GM12878 (cell line): ENCODE data around the gene DDIT4. TPM values are rescaled to one million over a fixed set of nuclear protein-coding genes. Genes with fewer than 3 reads are reported as not detected.

ENCODE experiments used
- CHD1 ChIP-seq: IDR thresholded peaks from 2 replicates; pipeline ENCODE4 v1.6.1; 2012; ENCODE audit warnings: low read depth, low read length, improper control_type of control experiment
- EP300 ChIP-seq, 2 experiments: fragments of 150-350 bp in 1 of 2; IDR thresholded peaks; 2 replicates each; pipeline ENCODE4 v1.6.1; 2011 to 2012; ENCODE audit warnings: low read depth in 2 of 2, low read length in 2 of 2, borderline replicate concordance in 1 of 2, improper control_type of control experiment in 1 of 2, inconsistent platforms in 1 of 2; ENCODE audit not compliant: control insufficient read depth in 1 of 2
- FOXM1 ChIP-seq: IDR thresholded peaks from 2 replicates; pipeline ENCODE4 v1.6.1; 2012; ENCODE audit warnings: low read depth, mild to moderate bottlenecking, inconsistent platforms, low read length, moderate library complexity
- GABPA ChIP-seq: IDR thresholded peaks from 2 replicates; pipeline ENCODE4 v1.6.1; 2014; ENCODE audit warnings: antibody characterized with exemption, low read depth, mild to moderate bottlenecking, inconsistent platforms
- IKZF2 ChIP-seq, 2 experiments: fragments of 450-650 bp; IDR thresholded peaks; 2 replicates each; pipeline ENCODE4 v1.6.1; 2017; ENCODE audit warnings: mild to moderate bottlenecking in 2 of 2, moderate library complexity in 2 of 2
- KDM1A ChIP-seq: fragments of 200-600 bp; sonication (generic); IDR thresholded peaks from 2 replicates; pipeline ENCODE4 v1.6.1; 2016; ENCODE audit warnings: borderline replicate concordance
- MYB ChIP-seq: fragments of 150-350 bp; IDR thresholded peaks from 2 replicates; pipeline ENCODE4 v1.6.1; 2014; ENCODE audit warnings: mild to moderate bottlenecking, low read depth, low read length, borderline replicate concordance
- NFIC ChIP-seq: IDR thresholded peaks from 2 replicates; pipeline ENCODE4 v1.6.1; 2012; ENCODE audit warnings: low read depth, mild to moderate bottlenecking, inconsistent platforms, low read length, moderate library complexity
- POLR2A ChIP-seq: IDR thresholded peaks from 2 replicates; pipeline ENCODE4 v1.6.1; 2011; ENCODE audit warnings: low read depth, mild to moderate bottlenecking, low read length
- POLR2AphosphoS5 ChIP-seq: IDR thresholded peaks from 2 replicates; pipeline ENCODE4 v1.6.1; 2011; ENCODE audit warnings: mild to moderate bottlenecking, low read length, inconsistent platforms
- SUZ12 ChIP-seq: fragments of 200-600 bp; sonication (generic); IDR thresholded peaks from one replicate; pipeline ENCODE4 v1.6.1; 2018; ENCODE audit warnings: antibody characterized with exemption, mild to moderate bottlenecking; ENCODE audit not compliant: unreplicated experiment
- TARDBP ChIP-seq: IDR thresholded peaks from 2 replicates; pipeline ENCODE4 v1.6.1; 2016; ENCODE audit warnings: borderline replicate concordance
- TCF3 ChIP-seq: IDR thresholded peaks from 2 replicates; pipeline ENCODE4 v1.6.1; 2012; ENCODE audit warnings: low read depth, mild to moderate bottlenecking, low read length, borderline replicate concordance; ENCODE audit not compliant: insufficient read depth
- ZSCAN29 ChIP-seq: fragments of 450-650 bp; IDR thresholded peaks from 2 replicates; pipeline ENCODE4 v1.6.1; 2017; ENCODE audit warnings: mild to moderate bottlenecking, moderate library complexity
- polyA plus RNA-seq, 11 experiments: library from polyadenylated mRNA; depleted of rRNA in 4 of 11; unstranded in 6 of 11; stranded (reverse) in 5 of 11; fragments of >200 nt; fragmentation: Nextera tagmentation in 4 of 11; fragmentation: Illumina TruSeq in 1 of 11; extraction: Ambion mirVana in 4 of 11; extraction: Trizol in 1 of 11; gene quantifications; 1 replicate in 1 of 11; 2 replicates in 10 of 11; pipeline versions ENCODE4 v1.2.1 to v1.2.3, GENCODE V29; 2011 to 2016; ENCODE audit warnings: inconsistent platforms in 2 of 11, missing spikeins in 2 of 11, low read depth in 1 of 11
- total RNA-seq, 4 experiments: library from RNA; depleted of rRNA in 3 of 4; stranded (reverse); fragments of >200 nt in 3 of 4; fragmentation: Illumina TruSeq in 1 of 4; extraction: Trizol in 1 of 4; gene quantifications; 2 replicates each; pipeline versions ENCODE4 v1.2.1 to v1.2.3, GENCODE V29; 2013 to 2021
- TF ChIP-seq, protein P1 (sequence below): fragments of 450-650 bp; formaldehyde crosslinking; IDR thresholded peaks from 2 replicates; pipeline ENCODE4 v1.4.0; 2022; ENCODE audit warnings: mild to moderate bottlenecking, moderate library complexity
- TF ChIP-seq, protein P2 (sequence below): IDR thresholded peaks from 2 replicates; pipeline ENCODE4 v1.6.1; 2011; ENCODE audit warnings: low read depth, low read length, improper control_type of control experiment, borderline replicate concordance
- TF ChIP-seq, protein P3 (sequence below): IDR thresholded peaks from 2 replicates; pipeline ENCODE4 v1.6.1; 2011; ENCODE audit warnings: low read depth, mild to moderate bottlenecking, low read length, moderate library complexity, borderline replicate concordance; ENCODE audit errors: extremely low read depth
- TF ChIP-seq, protein P4 (sequence below): fragments of 450-650 bp; IDR thresholded peaks from 2 replicates; pipeline ENCODE4 v1.6.1; 2016; ENCODE audit warnings: mild to moderate bottlenecking
- TF ChIP-seq, protein P5 (sequence below): IDR thresholded peaks from 2 replicates; pipeline ENCODE4 v1.6.1; 2011; ENCODE audit warnings: borderline replicate concordance, low read depth, mild to moderate bottlenecking, moderate library complexity, mixed read lengths, low read length; ENCODE audit not compliant: insufficient read depth; ENCODE audit errors: extremely low read length
- TF ChIP-seq, protein P6 (sequence below), 3 experiments: IDR thresholded peaks in 2 of 3; conservative IDR thresholded peaks in 1 of 3; 2 replicates each; pipeline ENCODE4 v1.5.1; 2011; ENCODE audit warnings: low read depth in 3 of 3, low read length in 3 of 3, mild to moderate bottlenecking in 3 of 3, control low read depth in 2 of 3, moderate library complexity in 2 of 3, inconsistent platforms in 1 of 3, mixed read lengths in 1 of 3; ENCODE audit not compliant: control insufficient read depth in 2 of 3, insufficient read depth in 1 of 3; ENCODE audit errors: extremely low read depth in 1 of 3

Gene DDIT4
- total and polyA plus RNA-seq, 10 of the 15 experiments (the other 5 are each of a cell fraction or from before 2014, with no cell fraction given), result 2.1 to 277 (median 183) TPM

DNA sequence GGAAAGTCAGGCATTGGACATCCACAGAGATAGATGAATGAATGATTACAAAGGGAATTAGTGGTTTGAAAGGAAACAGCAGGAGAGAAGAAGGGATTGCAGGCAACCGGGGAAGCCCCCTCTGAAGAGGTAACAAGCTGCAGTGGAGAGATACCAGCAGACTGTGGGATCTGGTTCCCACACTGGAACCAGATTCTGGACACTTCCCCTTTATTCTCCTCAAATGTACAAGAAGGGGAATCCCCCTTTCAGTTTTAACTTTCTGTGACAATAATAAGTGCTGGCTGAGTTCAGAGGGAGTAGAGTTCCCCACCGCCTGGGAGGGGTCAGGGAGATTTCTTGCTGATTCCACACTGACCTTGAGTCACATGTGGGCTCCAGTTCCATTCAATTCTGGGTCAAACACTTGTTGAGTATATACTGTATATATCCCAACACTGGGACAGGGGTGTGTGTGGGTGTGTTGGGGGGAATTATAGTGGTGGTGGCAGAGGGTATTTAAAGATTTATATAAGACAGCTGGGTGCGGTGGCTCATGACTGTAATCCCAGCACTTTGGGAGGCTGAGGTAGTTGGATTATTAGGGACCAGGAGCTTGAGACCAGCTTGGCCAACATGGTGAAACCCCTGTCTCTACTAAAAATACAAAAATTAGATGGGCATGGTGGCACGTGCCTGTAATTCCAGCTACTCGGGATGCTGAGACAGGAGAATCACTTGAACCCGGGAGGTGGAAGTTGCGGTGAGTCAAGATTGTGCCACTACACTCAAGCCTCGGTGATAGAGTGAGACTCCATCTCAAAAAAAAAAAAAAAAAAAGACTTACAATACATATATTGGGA lies 16.5 kb upstream of the DDIT4 start (continued):
- TF ChIP-seq POLR2AphosphoS5, result no peak
- no peak for TF ChIP-seq POLR2A
- TF ChIP-seq, protein P1, sequence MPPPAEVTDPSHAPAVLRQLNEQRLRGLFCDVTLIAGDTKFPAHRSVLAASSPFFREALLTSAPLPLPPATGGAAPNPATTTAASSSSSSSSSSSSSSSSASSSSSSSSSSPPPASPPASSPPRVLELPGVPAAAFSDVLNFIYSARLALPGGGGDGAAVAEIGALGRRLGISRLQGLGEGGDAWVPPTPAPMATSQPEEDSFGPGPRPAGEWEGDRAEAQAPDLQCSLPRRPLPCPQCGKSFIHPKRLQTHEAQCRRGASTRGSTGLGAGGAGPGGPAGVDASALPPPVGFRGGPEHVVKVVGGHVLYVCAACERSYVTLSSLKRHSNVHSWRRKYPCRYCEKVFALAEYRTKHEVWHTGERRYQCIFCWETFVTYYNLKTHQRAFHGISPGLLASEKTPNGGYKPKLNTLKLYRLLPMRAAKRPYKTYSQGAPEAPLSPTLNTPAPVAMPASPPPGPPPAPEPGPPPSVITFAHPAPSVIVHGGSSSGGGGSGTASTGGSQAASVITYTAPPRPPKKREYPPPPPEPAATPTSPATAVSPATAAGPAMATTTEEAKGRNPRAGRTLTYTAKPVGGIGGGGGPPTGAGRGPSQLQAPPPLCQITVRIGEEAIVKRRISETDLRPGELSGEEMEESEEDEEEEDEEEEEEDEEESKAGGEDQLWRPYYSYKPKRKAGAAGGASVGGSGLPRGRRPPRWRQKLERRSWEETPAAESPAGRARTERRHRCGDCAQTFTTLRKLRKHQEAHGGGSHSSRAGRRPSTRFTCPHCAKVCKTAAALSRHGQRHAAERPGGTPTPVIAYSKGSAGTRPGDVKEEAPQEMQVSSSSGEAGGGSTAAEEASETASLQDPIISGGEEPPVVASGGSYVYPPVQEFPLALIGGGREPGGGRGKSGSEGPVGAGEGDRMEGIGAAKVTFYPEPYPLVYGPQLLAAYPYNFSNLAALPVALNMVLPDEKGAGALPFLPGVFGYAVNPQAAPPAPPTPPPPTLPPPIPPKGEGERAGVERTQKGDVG, result no peak
- TF ChIP-seq EP300 (IDR thresholded peaks at IDR 0.05; ENCODE audit: borderline replicate concordance in 1 of 2, control insufficient read depth in 1 of 2, low read depth in 2 of 2, low read length in 2 of 2), result peak in 1 of 2 experiments; percentile 25; a peak in 1 of 4 replicates
- TF ChIP-seq TCF3, result no peak
- no peak for TF ChIP-seq GABPA
- no peak for TF ChIP-seq ZSCAN29
- TF ChIP-seq, protein P2, sequence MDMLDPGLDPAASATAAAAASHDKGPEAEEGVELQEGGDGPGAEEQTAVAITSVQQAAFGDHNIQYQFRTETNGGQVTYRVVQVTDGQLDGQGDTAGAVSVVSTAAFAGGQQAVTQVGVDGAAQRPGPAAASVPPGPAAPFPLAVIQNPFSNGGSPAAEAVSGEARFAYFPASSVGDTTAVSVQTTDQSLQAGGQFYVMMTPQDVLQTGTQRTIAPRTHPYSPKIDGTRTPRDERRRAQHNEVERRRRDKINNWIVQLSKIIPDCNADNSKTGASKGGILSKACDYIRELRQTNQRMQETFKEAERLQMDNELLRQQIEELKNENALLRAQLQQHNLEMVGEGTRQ, result no peak; the same call in 1 of the 2 replicates
- no peak for TF ChIP-seq MYB
- TF ChIP-seq, protein P3, sequence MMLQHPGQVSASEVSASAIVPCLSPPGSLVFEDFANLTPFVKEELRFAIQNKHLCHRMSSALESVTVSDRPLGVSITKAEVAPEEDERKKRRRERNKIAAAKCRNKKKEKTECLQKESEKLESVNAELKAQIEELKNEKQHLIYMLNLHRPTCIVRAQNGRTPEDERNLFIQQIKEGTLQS, result no peak
- peak; percentile 81 for TF ChIP-seq NFIC
- peak; percentile 99 for TF ChIP-seq IKZF2 (IDR thresholded peaks at IDR 0.05)
- TF ChIP-seq, protein P4, sequence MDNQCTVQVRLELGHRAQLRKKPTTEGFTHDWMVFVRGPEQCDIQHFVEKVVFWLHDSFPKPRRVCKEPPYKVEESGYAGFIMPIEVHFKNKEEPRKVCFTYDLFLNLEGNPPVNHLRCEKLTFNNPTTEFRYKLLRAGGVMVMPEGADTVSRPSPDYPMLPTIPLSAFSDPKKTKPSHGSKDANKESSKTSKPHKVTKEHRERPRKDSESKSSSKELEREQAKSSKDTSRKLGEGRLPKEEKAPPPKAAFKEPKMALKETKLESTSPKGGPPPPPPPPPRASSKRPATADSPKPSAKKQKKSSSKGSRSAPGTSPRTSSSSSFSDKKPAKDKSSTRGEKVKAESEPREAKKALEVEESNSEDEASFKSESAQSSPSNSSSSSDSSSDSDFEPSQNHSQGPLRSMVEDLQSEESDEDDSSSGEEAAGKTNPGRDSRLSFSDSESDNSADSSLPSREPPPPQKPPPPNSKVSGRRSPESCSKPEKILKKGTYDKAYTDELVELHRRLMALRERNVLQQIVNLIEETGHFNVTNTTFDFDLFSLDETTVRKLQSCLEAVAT, result no peak
- TF ChIP-seq, protein P5, sequence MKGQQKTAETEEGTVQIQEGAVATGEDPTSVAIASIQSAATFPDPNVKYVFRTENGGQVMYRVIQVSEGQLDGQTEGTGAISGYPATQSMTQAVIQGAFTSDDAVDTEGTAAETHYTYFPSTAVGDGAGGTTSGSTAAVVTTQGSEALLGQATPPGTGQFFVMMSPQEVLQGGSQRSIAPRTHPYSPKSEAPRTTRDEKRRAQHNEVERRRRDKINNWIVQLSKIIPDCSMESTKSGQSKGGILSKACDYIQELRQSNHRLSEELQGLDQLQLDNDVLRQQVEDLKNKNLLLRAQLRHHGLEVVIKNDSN, result no peak
- no peak for TF ChIP-seq SUZ12
- TF ChIP-seq CHD1, result no peak
- TF ChIP-seq TARDBP, result no peak
- TF ChIP-seq KDM1A, result no peak
- peak; percentile 67; the same call in 1 of the 2 replicates for TF ChIP-seq FOXM1
- TF ChIP-seq, protein P6, sequence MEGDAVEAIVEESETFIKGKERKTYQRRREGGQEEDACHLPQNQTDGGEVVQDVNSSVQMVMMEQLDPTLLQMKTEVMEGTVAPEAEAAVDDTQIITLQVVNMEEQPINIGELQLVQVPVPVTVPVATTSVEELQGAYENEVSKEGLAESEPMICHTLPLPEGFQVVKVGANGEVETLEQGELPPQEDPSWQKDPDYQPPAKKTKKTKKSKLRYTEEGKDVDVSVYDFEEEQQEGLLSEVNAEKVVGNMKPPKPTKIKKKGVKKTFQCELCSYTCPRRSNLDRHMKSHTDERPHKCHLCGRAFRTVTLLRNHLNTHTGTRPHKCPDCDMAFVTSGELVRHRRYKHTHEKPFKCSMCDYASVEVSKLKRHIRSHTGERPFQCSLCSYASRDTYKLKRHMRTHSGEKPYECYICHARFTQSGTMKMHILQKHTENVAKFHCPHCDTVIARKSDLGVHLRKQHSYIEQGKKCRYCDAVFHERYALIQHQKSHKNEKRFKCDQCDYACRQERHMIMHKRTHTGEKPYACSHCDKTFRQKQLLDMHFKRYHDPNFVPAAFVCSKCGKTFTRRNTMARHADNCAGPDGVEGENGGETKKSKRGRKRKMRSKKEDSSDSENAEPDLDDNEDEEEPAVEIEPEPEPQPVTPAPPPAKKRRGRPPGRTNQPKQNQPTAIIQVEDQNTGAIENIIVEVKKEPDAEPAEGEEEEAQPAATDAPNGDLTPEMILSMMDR (IDR thresholded peaks at IDR 0.05 in 2 of 3, conservative IDR thresholded peaks at IDR 0.05 in 1 of 3; ENCODE audit: control insufficient read depth in 2 of 3, extremely low read depth in 1 of 3, insufficient read depth in 1 of 3, low read depth in 3 of 3, low read length in 3 of 3), result no peak
